PFSK-1 (cell line): Measurements from ENCODE around the gene EXOC4.

Experiments
- POLR2AphosphoS5 ChIP-seq: IDR thresholded peaks from 2 replicates; pipeline ENCODE4 v1.6.1; 2012; ENCODE audit warnings: low read depth, mild to moderate bottlenecking, control low read depth, low read length, moderate library complexity
- REST ChIP-seq, 2 experiments: IDR thresholded peaks; 2 replicates each; pipeline versions ENCODE4 v1.6.1 to v1.8.0; 2011 to 2012; ENCODE audit warnings: low read depth in 2 of 2, low read length in 2 of 2, control low read depth in 1 of 2, inconsistent platforms in 1 of 2, mild to moderate bottlenecking in 1 of 2, moderate library complexity in 1 of 2; ENCODE audit not compliant: insufficient read depth in 1 of 2
- SIN3A ChIP-seq: IDR thresholded peaks from 2 replicates; pipeline ENCODE4 v1.6.1; 2012; ENCODE audit warnings: mild to moderate bottlenecking, low read length, moderate library complexity, borderline replicate concordance; ENCODE audit not compliant: insufficient read depth
- TAF1 ChIP-seq: IDR thresholded peaks from 2 replicates; pipeline ENCODE4 v1.6.1; 2012; ENCODE audit warnings: low read length, control low read depth, borderline replicate concordance; ENCODE audit not compliant: insufficient read depth

- TF ChIP-seq REST (IDR thresholded peaks at IDR 0.05; ENCODE audit: insufficient read depth in 1 of 2, low read depth in 2 of 2, low read length in 2 of 2): no peak
- TF ChIP-seq POLR2AphosphoS5: no peak
- no peak for TF ChIP-seq SIN3A
- TF ChIP-seq TAF1: no peak
Observed at GRCh38 chr7:133442818-133443217, 189.9 kb downstream of the EXOC4 start.
